NB4 (cell line): ENCODE results near the gene MOB2.

Experiments
- POLR2A ChIP-seq: IDR thresholded peaks from 2 replicates; pipeline ENCODE4 v1.6.1; 2011; ENCODE audit warnings: mild to moderate bottlenecking; ENCODE audit not compliant: insufficient read length; ENCODE audit errors: extremely low read depth
- TF ChIP-seq, protein P1 (sequence below): IDR thresholded peaks from 2 replicates; pipeline ENCODE4 v1.6.1; 2011; ENCODE audit warnings: low read depth, low read length
- TF ChIP-seq, protein P2 (sequence below): IDR thresholded peaks from one replicate; pipeline ENCODE4 v1.5.1; 2012; ENCODE audit warnings: low read depth, low read length

- TF ChIP-seq, protein P1, sequence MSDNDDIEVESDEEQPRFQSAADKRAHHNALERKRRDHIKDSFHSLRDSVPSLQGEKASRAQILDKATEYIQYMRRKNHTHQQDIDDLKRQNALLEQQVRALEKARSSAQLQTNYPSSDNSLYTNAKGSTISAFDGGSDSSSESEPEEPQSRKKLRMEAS, result no peak
- TF ChIP-seq, protein P2, sequence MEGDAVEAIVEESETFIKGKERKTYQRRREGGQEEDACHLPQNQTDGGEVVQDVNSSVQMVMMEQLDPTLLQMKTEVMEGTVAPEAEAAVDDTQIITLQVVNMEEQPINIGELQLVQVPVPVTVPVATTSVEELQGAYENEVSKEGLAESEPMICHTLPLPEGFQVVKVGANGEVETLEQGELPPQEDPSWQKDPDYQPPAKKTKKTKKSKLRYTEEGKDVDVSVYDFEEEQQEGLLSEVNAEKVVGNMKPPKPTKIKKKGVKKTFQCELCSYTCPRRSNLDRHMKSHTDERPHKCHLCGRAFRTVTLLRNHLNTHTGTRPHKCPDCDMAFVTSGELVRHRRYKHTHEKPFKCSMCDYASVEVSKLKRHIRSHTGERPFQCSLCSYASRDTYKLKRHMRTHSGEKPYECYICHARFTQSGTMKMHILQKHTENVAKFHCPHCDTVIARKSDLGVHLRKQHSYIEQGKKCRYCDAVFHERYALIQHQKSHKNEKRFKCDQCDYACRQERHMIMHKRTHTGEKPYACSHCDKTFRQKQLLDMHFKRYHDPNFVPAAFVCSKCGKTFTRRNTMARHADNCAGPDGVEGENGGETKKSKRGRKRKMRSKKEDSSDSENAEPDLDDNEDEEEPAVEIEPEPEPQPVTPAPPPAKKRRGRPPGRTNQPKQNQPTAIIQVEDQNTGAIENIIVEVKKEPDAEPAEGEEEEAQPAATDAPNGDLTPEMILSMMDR, result no peak
- TF ChIP-seq POLR2A, result no peak
These were observed 40.0 kb downstream of the MOB2 start for GRCh38 chr11:1446623-1447022.
